Brain microvascular endothelial cell (primary cell): ENCODE data around the gene ASB18.

ENCODE experiments used
- DNase-seq: peaks from one replicate; pipeline ENCODE4 v3.0.0-alpha.2; 2020
- H3K27ac ChIP-seq: fragments of 250-450 bp; sonication (Bioruptor Pico); 2 replicates; pipeline ENCODE4 v1.5.1; 2020; ENCODE audit warnings: mild to moderate bottlenecking, moderate library complexity
- H3K27me3 ChIP-seq: fragments of 250-450 bp; sonication (Bioruptor Pico); replicated peaks from 2 replicates; pipeline ENCODE4 v1.5.1; 2020; ENCODE audit warnings: mild to moderate bottlenecking
- H3K36me3 ChIP-seq: fragments of 250-450 bp; sonication (Bioruptor Pico); replicated peaks from 2 replicates; pipeline ENCODE4 v1.5.1; 2020; ENCODE audit warnings: mild to moderate bottlenecking
- H3K4me3 ChIP-seq: 2 replicates; pipeline ENCODE4 v1.5.1; 2011; ENCODE audit warnings: low read depth, mild to moderate bottlenecking, control low read depth, low read length, moderate library complexity
- CTCF ChIP-seq: IDR thresholded peaks from 2 replicates; pipeline ENCODE4 v1.5.1; 2011; ENCODE audit warnings: low read depth, mild to moderate bottlenecking, moderate library complexity, low read length, control low read depth, inconsistent platforms; ENCODE audit errors: missing control alignments
- in situ Hi-C: cut with HindIII; loops from 2 replicates; pipeline ENCODE4 v1.10.0; 2017; ENCODE audit warnings: low sequenced_read_pairs, low pct_ligation_motif_present

ASB18 gene

GRCh38 chr2:236166796-236167296 is 97.4 kb downstream of the ASB18 start:
- in situ Hi-C loops, result no loop called here
- no peak for DNase-seq
- Histone ChIP-seq H3K27ac (peak overlapping the region; percentile 4), H3K4me3 (peak overlapping the region; percentile 57), H3K27me3 (peaks cover 39% of the 10 kb centered on the region), H3K36me3 (no peaks in the 10 kb centered on the region)
- no peak for TF ChIP-seq CTCF

GRCh38 chr2:236165842-236166795 is 98.1 kb downstream of the ASB18 start:
- DNase-seq, result no peak
- in situ Hi-C loops, result no loop called here
- TF ChIP-seq CTCF, result no peak
- no peaks in the 10 kb centered on the region for H3K36me3 ChIP-seq
- peak overlapping the region; percentile 10 for H3K27ac ChIP-seq
- H3K4me3 ChIP-seq, result peak overlapping the region; percentile 57
- H3K27me3 ChIP-seq, result peaks cover 34% of the 10 kb centered on the region

GRCh38 chr2:236164925-236165841 is 99.0 kb downstream of the ASB18 start:
- in situ Hi-C loops, result no loop called here
- Histone ChIP-seq H3K4me3 (peak overlapping the region; percentile 60), H3K27me3 (peaks cover 27% of the 10 kb centered on the region), H3K36me3 (no peaks in the 10 kb centered on the region), H3K27ac (no peak overlapping the region)
- no peak for TF ChIP-seq CTCF
- DNase-seq, result no peak

- H3K27me3 ChIP-seq, result peaks cover 25% of the 10 kb centered on the region
- no peaks in the 10 kb centered on the region for H3K36me3 ChIP-seq
- DNase-seq, result no peak
- in situ Hi-C loops, result no loop called here
- H3K27ac ChIP-seq, result no peak overlapping the region
- peak overlapping the region; percentile 60 for H3K4me3 ChIP-seq
- no peak for TF ChIP-seq CTCF
These were observed 99.8 kb downstream of the ASB18 start for GRCh38 chr2:236164201-236164924.

GRCh38 chr2:236163471-236164200 is 100.6 kb downstream of the ASB18 start:
- H3K27me3 ChIP-seq, result peaks cover 23% of the 10 kb centered on the region
- no peak for DNase-seq
- no peak overlapping the region for H3K27ac ChIP-seq
- in situ Hi-C loops, result no loop called here
- no peaks in the 10 kb centered on the region for H3K36me3 ChIP-seq
- H3K4me3 ChIP-seq, result peak overlapping the region; percentile 60
- no peak for TF ChIP-seq CTCF
